GM19395 (cell line): Measurements from ENCODE around the gene LTBP2.

ENCODE experiments used
- ATAC-seq: cut with Tn5 transposase; IDR thresholded peaks from one replicate; pipeline ENCODE4 v1.9.1; 2021; ENCODE audit warnings: mild to moderate bottlenecking, moderate library complexity; ENCODE audit not compliant: unreplicated experiment

LTBP2 gene

GRCh38 chr14:74573421-74574089 is 38.5 kb downstream of the LTBP2 start:
- no peak for ATAC-seq

DNA sequence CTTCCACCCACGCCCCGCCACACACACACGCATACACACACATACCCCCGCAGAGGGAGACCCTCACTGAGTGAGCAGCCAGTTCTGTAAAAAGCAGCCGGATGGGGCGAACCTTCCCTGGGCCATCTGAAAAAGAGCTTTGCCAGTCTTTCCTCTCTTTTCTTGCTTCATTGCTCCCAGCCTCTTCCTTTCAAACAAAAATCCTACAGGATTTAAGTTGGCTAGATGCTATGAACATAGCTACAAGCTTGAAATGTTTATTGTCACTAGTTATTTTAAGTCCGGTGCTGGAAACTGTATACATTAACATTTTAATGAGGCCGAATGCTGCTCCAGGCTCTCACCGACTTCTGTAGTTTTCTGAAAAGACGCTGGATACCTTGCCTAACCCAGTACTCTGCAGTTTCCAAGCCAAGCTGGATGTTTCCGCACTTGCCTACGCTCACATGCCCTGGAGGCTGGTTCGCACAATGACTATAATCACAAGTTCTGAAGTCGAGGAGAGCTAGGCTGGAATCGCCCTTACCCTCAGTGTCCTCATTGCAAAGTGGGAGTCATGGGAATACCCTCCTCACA is 39.2 kb downstream of the LTBP2 start:
- ATAC-seq, result no peak

GRCh38 chr14:74571901-74572725 is 39.9 kb downstream of the LTBP2 start:
- no peak for ATAC-seq

- no peak for ATAC-seq
Observed at GRCh38 chr14:74571441-74571841, 40.6 kb downstream of the LTBP2 start.

GRCh38 chr14:74570696-74571095 is 41.3 kb downstream of the LTBP2 start:
- no peak for ATAC-seq

GRCh38 chr14:74569806-74570591 is 42.0 kb downstream of the LTBP2 start:
- no peak for ATAC-seq

DNA sequence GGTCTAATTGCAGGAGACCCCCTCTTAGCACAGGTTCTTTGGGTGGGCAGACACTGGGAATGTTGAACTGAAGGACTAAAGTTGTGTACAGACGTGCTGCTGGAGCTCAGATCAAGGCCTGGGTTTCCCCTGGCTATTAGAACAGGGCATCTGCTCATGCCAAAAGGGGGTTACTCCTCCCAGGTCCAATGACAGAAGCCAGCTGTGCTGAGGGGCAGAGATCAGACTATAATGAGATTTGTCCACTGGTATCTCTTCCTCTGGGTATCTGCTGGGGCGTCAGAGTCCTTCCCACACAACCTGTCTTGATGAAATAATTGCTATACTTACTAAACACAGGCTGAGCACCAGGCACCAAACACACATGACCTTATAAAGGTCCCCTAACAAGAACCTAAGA is 42.6 kb downstream of the LTBP2 start:
- ATAC-seq, result no peak

- ATAC-seq, result no peak
Observed at GRCh38 chr14:74568911-74569310, 43.1 kb downstream of the LTBP2 start.

DNA sequence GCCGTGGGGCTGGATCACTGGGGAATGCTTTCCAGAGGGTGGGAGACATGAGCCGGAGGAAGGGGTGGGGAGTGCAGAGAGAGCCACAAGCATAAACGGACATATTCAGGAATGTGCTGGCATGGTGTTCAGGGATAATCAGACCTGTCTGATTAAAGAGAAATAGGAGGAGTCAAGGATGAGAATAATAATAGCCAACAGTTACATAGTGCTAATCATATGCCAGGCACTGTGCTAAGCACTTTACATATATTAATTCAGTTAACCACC is 43.7 kb downstream of the LTBP2 start:
- ATAC-seq, result no peak

- no peak for ATAC-seq
Observed at GRCh38 chr14:74567646-74568379, 44.2 kb downstream of the LTBP2 start.

GRCh38 chr14:74567219-74567618 is 44.8 kb downstream of the LTBP2 start:
- ATAC-seq, result no peak

GRCh38 chr14:74566174-74567141 is 45.6 kb downstream of the LTBP2 start:
- no peak for ATAC-seq

- no peak for ATAC-seq
Observed at GRCh38 chr14:74563586-74564159, 48.4 kb downstream of the LTBP2 start.

DNA sequence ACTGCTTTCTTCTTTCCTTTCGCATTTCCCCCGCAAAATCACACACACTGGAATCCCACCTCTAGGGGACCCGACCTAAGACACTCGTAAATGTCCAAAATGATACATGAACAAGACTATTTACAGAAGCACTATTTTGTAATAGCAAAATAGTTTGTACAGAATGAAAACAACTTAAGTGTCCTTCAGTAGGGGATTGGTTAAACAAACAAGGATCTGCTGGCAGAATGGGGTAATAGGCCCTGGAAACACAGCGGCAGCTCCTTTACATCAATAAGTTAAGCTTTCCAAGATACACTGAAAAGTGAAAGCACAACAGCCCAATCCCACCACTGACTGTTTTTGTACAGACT is 48.8 kb downstream of the LTBP2 start:
- ATAC-seq, result no peak

DNA sequence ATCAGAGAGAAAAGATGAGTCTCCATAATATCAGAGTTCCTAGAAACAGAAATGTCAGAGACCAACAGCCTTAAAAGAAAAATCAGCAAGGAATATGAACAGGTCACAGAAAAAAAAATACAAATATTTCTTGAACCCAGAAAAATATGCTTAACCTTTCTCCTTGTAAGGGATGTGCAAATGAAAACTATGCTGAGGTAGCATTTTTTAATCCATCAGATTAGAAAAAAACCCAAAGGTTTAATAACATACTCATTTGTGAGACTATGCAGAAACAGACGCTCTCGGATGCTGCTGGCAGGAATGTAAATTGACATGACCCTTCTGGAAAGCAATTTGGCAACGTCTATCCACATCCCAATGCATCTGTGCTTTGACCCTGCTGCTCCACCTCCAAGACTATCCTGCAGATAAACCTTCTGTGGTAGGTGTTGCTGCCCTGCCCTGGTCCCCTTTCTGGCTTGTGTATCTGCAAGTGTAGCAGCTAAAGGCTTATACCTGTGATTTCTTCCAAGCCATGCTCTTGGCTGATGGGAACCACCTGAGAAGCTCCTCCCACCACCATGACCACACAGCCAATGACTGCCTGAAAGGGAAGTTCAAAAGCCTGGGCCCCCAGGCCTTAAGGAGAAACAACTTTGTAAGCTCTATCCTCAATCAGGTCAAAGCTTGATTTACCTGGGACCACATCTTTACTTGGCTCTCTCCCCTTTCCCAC is 49.4 kb downstream of the LTBP2 start:
- ATAC-seq, result no peak

DNA sequence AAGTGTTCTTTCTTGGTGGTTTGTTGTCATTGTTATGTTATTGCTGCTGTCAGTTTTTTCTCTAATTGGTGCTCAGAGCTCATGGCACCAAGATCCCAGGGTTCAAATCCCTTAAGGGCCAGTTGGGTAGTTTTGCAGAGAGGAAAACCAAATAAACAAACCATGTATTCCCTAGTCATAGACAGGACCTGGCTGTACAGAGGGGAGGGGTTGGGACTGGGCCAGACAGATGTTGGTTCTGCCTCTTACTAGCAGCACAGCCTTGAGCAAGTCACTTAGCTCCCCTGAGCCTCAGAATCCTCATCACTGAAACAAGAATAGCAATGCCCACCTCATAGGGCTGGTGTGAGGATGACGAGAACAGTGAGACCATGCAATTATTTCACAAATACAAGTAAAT is 53.4 kb downstream of the LTBP2 start:
- no peak for ATAC-seq

- ATAC-seq, result no peak
Observed at GRCh38 chr14:74557691-74558090, 54.3 kb downstream of the LTBP2 start.

GRCh38 chr14:74555476-74556050 is 56.5 kb downstream of the LTBP2 start:
- no peak for ATAC-seq
